Limb (tissue), 2 donors: ENCODE measurements around the gene PPFIBP2.

Experiments used
- DNase-seq, 2 donors: peaks; one replicate each; pipeline ENCODE4 v3.0.0-alpha.2; 2016; ENCODE audit errors: extremely low spot score in 2 of 2

Gene PPFIBP2

GRCh38 chr11:7524462-7525235, 10.8 kb downstream of the PPFIBP2 start:
- DNase-seq, result no peak

GRCh38 chr11:7525424-7525823, 11.6 kb downstream of the PPFIBP2 start:
- DNase-seq, result no peak

GRCh38 chr11:7527029-7527428, 13.2 kb downstream of the PPFIBP2 start:
- DNase-seq, result no peak

- DNase-seq, result no peak
Observed at GRCh38 chr11:7528514-7529049, 14.8 kb downstream of the PPFIBP2 start.

GRCh38 chr11:7530013-7530640, 16.3 kb downstream of the PPFIBP2 start:
- no peak for DNase-seq

- no peak for DNase-seq
Observed at GRCh38 chr11:7531011-7531410, 17.2 kb downstream of the PPFIBP2 start.

- DNase-seq, result no peak
Observed at GRCh38 chr11:7532405-7533145, 18.8 kb downstream of the PPFIBP2 start.

GRCh38 chr11:7533199-7534041, 19.6 kb downstream of the PPFIBP2 start:
- no peak for DNase-seq

- DNase-seq, result no peak
Observed at GRCh38 chr11:7534042-7534378, 20.2 kb downstream of the PPFIBP2 start.

GRCh38 chr11:7536100-7536499, 22.3 kb downstream of the PPFIBP2 start:
- no peak for DNase-seq

GRCh38 chr11:7537265-7537664, 23.5 kb downstream of the PPFIBP2 start:
- DNase-seq, result no peak

GRCh38 chr11:7538031-7538430, 24.2 kb downstream of the PPFIBP2 start:
- DNase-seq, result no peak

- no peak for DNase-seq
Observed at GRCh38 chr11:7538466-7539454, 25.0 kb downstream of the PPFIBP2 start.

GRCh38 chr11:7540830-7541555, 27.2 kb downstream of the PPFIBP2 start:
- DNase-seq, result no peak

GRCh38 chr11:7543302-7543701, 29.5 kb downstream of the PPFIBP2 start:
- DNase-seq, result no peak

- DNase-seq, result no peak
Observed at GRCh38 chr11:7544021-7544420, 30.2 kb downstream of the PPFIBP2 start.

- no peak for DNase-seq
Observed at GRCh38 chr11:7545611-7546010, 31.8 kb downstream of the PPFIBP2 start.

GRCh38 chr11:7546324-7546791, 32.6 kb downstream of the PPFIBP2 start:
- no peak for DNase-seq

GRCh38 chr11:7547687-7548086, 33.9 kb downstream of the PPFIBP2 start:
- no peak for DNase-seq
